Parathyroid adenoma (tissue), 2 donors: ENCODE measurements around the gene GCAT.

Experiments
- H2AFZ ChIP-seq: fragments of 300-600 bp; sonication (generic); one replicate; pipeline ENCODE4 v1.7.0; 2017; ENCODE audit warnings: antibody characterized with exemption, mild to moderate bottlenecking
- H3K27ac ChIP-seq: fragments of 300-600 bp; sonication (generic); one replicate; pipeline ENCODE4 v1.7.0; 2017
- H3K27me3 ChIP-seq: fragments of 300-600 bp; sonication (generic); one replicate; pipeline ENCODE4 v1.7.0; 2017; ENCODE audit warnings: low read length; ENCODE audit not compliant: control insufficient read depth, insufficient read depth
- H3K36me3 ChIP-seq: fragments of 300-600 bp; sonication (generic); one replicate; pipeline ENCODE4 v1.7.0; 2017; ENCODE audit warnings: low read length; ENCODE audit not compliant: control insufficient read depth, insufficient read depth
- H3K4me1 ChIP-seq: fragments of 300-600 bp; sonication (generic); one replicate; pipeline ENCODE4 v1.7.0; 2017; ENCODE audit warnings: control low read depth
- H3K4me2 ChIP-seq: fragments of 300-600 bp; sonication (generic); one replicate; pipeline ENCODE4 v1.7.0; 2017; ENCODE audit warnings: low read length
- H3K4me3 ChIP-seq: fragments of 300-600 bp; sonication (generic); one replicate; pipeline ENCODE4 v1.7.0; 2017; ENCODE audit warnings: low read depth, low read length
- H3K79me2 ChIP-seq: fragments of 300-600 bp; sonication (generic); one replicate; pipeline ENCODE4 v1.7.0; 2017; ENCODE audit warnings: control low read depth
- H3K9ac ChIP-seq: fragments of 300-600 bp; sonication (generic); one replicate; pipeline ENCODE4 v1.7.0; 2017; ENCODE audit warnings: mild to moderate bottlenecking
- H3K9me3 ChIP-seq: fragments of 300-600 bp; sonication (generic); one replicate; pipeline ENCODE4 v1.7.0; 2017; ENCODE audit warnings: low read length; ENCODE audit not compliant: control insufficient read depth
- TF ChIP-seq, protein P1 (sequence below): fragments of 300-600 bp; sonication (generic); IDR thresholded peaks from one replicate; pipeline ENCODE4 v1.7.0; 2017; ENCODE audit warnings: antibody characterized with exemption, mild to moderate bottlenecking
- donor health status: primary hyperparathyroidism.

Gene GCAT

GRCh38 chr22:37807410-37808293, at the start of gene GCAT:
GCAT (plus strand) TSS chr22:37807934; CDS start chr22:37807968, 34 bp downstream.
- no peaks in the 10 kb centered on the region for H3K27me3 ChIP-seq
- H3K27ac ChIP-seq, result no peak within 1 kb of the TSS
- peak within 1 kb of the TSS; percentile 83 for H3K4me3 ChIP-seq
- TF ChIP-seq, protein P1, sequence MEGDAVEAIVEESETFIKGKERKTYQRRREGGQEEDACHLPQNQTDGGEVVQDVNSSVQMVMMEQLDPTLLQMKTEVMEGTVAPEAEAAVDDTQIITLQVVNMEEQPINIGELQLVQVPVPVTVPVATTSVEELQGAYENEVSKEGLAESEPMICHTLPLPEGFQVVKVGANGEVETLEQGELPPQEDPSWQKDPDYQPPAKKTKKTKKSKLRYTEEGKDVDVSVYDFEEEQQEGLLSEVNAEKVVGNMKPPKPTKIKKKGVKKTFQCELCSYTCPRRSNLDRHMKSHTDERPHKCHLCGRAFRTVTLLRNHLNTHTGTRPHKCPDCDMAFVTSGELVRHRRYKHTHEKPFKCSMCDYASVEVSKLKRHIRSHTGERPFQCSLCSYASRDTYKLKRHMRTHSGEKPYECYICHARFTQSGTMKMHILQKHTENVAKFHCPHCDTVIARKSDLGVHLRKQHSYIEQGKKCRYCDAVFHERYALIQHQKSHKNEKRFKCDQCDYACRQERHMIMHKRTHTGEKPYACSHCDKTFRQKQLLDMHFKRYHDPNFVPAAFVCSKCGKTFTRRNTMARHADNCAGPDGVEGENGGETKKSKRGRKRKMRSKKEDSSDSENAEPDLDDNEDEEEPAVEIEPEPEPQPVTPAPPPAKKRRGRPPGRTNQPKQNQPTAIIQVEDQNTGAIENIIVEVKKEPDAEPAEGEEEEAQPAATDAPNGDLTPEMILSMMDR, result no peak
- no peaks in the 10 kb centered on the region for H3K36me3 ChIP-seq
- peak within 1 kb of the TSS; percentile 99 for H3K4me2 ChIP-seq
- peaks cover 5% of the 10 kb centered on the region for H3K4me1 ChIP-seq
- no peak within 1 kb of the TSS for H3K9ac ChIP-seq
- H3K79me2 ChIP-seq, result no peaks in the 10 kb centered on the region
- H2AFZ ChIP-seq, result peak within 1 kb of the TSS; percentile 85
- no peaks in the 10 kb centered on the region for H3K9me3 ChIP-seq

DNA sequence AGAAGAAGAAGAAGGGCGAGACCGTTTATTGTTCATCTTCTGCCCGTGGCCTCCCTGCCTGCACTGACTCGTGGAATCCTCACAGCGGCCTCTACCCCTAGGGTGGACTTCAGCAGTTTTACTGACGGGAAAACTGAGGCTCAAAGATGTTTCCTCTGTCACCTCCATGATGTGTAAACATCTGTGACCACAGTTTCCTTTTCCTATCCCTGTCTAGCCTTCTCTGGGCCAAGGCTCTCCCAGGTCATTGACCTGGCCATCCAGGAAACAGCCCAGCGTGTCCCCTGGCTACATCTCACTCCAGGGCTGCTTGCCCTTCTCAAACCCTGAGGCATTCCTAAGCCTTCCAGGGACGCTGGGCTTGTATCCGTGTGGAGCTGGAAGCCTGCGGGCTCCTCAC, 49.0 kb upstream of the GCAT start:
- Histone ChIP-seq H3K9ac (no peak overlapping the region), H3K27me3 (no peaks in the 10 kb centered on the region), H3K4me3 (no peak overlapping the region), H3K36me3 (no peaks in the 10 kb centered on the region), H3K9me3 (no peaks in the 10 kb centered on the region), H3K4me2 (no peak overlapping the region), H2AFZ (no peak overlapping the region), H3K4me1 (no peaks in the 10 kb centered on the region), H3K79me2 (peaks cover 12% of the 10 kb centered on the region), H3K27ac (no peak overlapping the region)
- TF ChIP-seq, protein P1, result no peak

- Histone ChIP-seq H3K4me3 (no peak overlapping the region), H2AFZ (no peak overlapping the region), H3K79me2 (peaks cover 12% of the 10 kb centered on the region), H3K27ac (no peak overlapping the region), H3K9ac (no peak overlapping the region), H3K27me3 (no peaks in the 10 kb centered on the region), H3K4me1 (no peaks in the 10 kb centered on the region), H3K4me2 (no peak overlapping the region), H3K9me3 (no peaks in the 10 kb centered on the region), H3K36me3 (no peaks in the 10 kb centered on the region)
- TF ChIP-seq, protein P1, result no peak
These were observed 48.5 kb upstream of the GCAT start for GRCh38 chr22:37759281-37759680.

- Histone ChIP-seq H3K4me1 (no peaks in the 10 kb centered on the region), H3K9ac (no peak overlapping the region), H3K79me2 (peaks cover 7% of the 10 kb centered on the region), H3K27ac (no peak overlapping the region), H2AFZ (no peak overlapping the region), H3K36me3 (no peaks in the 10 kb centered on the region), H3K9me3 (no peaks in the 10 kb centered on the region), H3K27me3 (no peaks in the 10 kb centered on the region), H3K4me3 (no peak overlapping the region), H3K4me2 (no peak overlapping the region)
- TF ChIP-seq, protein P1, result no peak
These were observed 47.6 kb upstream of the GCAT start for GRCh38 chr22:37760152-37760551.

- Histone ChIP-seq H2AFZ (no peak overlapping the region), H3K27me3 (no peaks in the 10 kb centered on the region), H3K9ac (no peak overlapping the region), H3K9me3 (no peaks in the 10 kb centered on the region), H3K36me3 (no peaks in the 10 kb centered on the region), H3K79me2 (no peaks in the 10 kb centered on the region), H3K4me2 (no peak overlapping the region), H3K4me3 (no peak overlapping the region), H3K27ac (no peak overlapping the region), H3K4me1 (no peaks in the 10 kb centered on the region)
- TF ChIP-seq, protein P1, result no peak
These were observed 45.3 kb upstream of the GCAT start for GRCh38 chr22:37762389-37762836.
